ENCODE data around the gene IL17RC. TPM values are rescaled to one million over a fixed set of nuclear protein-coding genes. Genes with fewer than 3 reads are reported as not detected.

Gene IL17RC
- total and polyA plus RNA-seq, 2 of the 8 experiments (the other 6 are each of a cell fraction or from before 2014, with no cell fraction given) = 11.8 to 13.0 TPM

GRCh38 chr3:9916346-9916733 is 558 bp upstream of the IL17RC start (continued):
- TF ChIP-seq ASH2L (IDR thresholded peaks at IDR 0.05; ENCODE audit: low read length) = no peak
